ENCODE data around the gene TMPRSS13.

The TMPRSS13 gene

DNA sequence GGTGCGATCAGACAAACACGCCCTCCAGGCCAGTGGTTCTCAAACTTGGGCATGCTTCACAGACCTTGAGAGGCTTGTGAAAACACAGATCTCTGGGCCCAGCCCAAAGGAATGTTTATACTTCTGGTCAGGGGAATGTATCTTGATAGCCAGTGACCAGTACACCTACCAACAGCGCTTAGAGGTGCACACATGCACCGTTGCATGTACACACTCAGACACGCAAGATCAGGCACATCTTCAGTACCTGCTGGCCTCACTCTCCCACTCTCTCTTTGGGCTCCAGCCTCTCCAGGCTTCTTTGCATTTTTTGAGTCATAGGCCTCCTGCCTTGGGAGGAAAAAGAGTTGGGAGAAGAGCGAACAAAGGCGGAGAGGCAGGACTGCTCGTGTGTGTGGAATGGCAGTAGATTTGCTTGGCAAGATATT lies 41.0 kb downstream of the TMPRSS13 start:
- DNase-seq (ENCODE audit: low read depth), result no peak

DNA sequence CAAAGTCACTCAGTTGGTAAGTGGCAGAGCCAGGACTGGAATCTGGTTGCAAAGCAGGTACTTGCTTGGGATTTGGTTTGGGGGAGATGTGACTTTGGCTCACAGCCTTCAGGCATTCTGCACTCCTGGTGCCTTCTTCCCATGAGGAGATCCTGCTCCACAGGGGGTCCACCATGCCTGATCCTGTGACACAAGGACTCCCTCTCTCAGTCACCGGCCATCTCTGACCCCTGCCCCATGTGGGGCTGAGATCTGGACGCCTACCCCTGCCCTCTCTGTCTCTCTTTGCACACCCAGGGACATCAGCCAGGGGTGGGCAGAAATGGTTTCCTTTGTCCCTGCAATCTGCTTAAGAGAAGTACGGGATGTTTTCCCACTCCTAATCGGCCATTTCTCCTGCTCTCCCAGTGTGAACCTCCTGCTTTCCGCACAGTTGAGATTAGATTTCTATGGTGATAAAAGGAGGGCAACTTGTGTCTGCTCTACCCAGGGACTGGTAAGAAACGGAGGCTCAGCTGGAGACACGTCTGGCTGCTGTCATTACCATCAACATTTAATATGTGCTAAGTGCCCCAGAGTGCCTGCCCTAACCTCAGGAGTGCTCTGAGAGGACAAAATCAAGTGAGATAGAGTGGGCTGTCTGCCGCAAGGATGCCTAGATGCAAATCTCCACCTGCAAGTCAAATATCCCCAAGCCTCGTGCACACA lies 41.6 kb downstream of the TMPRSS13 start:
- no peak for DNase-seq (ENCODE audit: low read depth)

DNA sequence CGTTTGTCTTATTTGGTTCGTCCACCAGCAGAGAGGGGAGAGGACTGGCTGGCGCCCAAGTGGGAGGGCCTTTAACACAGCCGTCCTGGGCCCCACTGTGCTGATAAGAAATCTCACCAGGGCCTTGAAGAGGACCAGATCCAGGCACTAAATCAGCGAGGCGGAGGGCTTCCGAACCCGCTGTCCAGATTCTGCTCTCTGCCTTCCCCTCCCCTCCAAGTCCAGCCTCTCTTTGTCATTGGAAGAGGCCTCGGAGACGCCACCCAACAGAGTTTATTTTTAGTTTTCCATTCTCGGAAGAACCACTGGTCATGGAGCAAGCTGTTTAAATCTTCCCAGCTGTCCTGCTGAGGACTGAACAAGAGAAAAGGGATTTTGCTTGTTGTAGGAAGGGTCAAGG lies 43.4 kb downstream of the TMPRSS13 start:
- no peak for DNase-seq (ENCODE audit: low read depth)

DNA sequence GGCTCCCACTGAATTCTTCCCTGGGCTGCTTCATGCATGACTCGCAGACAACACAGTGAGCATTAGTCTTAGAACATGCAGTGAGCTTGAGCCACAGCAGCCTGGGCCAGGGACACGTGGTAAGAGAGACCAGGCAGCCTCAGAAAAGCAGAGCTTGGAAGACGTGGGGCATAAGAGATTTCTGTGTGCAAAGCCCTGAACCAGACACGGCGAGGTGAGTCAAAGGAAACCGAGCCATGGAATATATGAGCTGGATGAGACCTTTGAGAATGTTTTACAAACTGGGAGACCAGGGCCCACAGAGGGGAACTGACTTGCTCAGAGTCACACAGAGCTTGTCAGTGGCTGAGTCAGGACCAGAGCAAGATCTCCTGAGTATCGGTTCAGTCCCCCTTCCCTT lies 44.2 kb downstream of the TMPRSS13 start:
- DNase-seq (ENCODE audit: low read depth), result no peak

DNA sequence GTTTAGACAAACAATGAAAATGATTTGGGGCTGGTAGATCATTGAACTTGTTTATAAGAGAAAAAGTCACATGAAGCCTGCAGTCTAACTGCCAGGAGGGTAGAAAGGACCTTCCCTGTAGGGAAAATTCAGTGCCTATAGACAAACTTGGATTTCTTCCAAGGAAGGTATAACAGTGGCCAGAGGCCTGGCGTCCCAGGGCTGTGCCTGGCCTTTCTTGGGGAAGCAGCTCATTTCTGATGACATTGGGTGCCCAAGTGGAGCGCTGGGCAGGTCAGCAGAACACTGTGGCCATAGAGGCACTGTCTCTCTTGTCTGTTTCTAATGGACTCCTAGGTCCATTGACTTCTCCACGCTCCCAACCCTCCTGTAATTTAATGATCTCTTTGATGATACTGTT lies 46.1 kb downstream of the TMPRSS13 start:
- DNase-seq (ENCODE audit: low read depth), result no peak

DNA sequence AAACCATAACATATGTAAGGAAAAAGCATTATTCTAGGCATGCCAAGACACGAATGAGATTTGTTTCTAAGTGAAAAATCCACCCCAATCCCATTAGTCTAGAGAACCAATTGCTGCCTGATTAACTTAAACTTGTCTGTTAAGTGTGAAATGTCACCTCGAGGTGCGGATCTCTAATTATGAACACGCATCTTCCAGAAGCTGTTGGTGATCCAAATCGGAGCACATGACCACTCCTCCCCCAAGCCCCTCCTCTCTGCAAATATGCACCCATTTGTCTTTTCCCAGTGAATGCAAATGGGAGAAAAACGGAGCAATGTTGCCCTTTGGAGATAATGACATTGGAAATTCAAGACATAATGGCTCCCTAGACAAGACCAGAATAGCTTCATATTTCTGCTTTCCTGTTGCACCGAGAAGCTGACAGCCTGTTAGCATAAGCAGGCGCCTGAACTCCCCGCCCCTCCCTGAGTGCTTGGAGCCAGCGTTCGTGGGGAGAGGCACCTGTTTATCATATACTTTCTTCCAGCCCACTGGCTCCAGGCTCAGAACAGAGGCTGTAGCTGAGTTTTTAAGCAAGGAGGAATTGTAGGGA lies 46.8 kb downstream of the TMPRSS13 start:
- no peak for DNase-seq (ENCODE audit: low read depth)

DNA sequence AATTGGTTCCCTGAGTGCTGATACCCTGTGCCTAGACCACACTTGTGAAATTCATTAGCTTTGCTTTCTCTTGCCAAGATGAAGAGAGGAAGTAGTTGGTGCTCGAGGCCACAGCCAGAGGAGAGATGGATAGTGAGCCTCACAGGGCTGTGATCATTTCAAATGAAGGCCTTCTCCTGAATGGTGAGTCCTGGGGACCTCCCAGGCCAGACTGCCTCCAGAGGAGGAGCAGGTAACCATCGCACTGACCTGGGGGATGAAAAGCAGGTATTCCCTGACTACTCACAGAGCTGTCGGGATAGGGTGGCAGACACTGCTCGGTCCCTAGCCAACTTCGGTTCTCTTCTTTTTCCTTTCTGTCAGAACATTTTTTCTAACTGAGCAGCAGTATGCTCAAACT lies 48.0 kb downstream of the TMPRSS13 start:
- no peak for DNase-seq (ENCODE audit: low read depth)

DNA sequence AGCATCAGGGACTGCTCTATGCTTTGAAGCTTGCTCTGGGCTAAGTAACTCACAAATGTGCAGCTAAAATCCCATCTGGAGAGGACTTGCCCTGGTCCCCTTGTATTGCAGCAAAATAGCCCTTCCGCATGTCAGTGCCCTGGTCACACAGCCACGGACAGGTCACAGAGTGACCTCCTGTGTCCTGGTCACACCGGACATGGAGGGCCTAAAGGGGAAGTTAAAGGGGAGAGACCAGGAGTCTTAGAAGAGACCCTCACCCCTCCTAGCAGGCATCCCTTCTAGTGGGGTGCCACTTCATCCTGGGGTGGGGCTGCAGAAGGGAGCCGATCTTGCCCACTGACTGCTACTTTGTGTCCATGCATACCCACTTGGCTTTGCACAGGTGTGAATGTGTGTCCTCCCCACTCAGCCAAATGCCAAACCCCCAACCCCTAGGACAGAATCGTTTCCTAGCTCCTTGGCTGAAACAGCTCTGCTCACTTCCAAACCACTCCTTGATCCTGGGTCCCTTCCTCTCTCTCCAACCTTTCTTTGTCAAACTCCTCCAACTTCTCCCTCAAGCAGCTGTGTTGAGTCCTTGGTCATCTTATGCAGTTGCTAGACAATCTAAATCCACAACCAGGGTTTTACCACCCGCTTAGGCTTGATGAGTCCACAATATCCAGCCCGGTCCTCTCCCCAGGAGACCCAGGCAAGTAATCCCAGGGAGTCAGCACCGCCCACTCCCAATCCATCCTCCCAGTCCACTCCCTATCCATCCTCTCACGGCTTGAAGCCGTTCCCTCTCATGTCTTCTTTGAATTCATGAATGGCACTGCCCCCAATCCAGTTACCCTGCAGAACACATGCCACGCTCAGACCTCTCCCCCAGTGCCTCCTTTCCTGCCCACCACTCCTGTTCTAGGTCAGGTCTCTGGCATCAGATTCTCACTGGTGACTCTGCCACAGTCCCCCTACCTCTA lies 49.4 kb downstream of the TMPRSS13 start:
- DNase-seq (ENCODE audit: low read depth), result no peak

DNA sequence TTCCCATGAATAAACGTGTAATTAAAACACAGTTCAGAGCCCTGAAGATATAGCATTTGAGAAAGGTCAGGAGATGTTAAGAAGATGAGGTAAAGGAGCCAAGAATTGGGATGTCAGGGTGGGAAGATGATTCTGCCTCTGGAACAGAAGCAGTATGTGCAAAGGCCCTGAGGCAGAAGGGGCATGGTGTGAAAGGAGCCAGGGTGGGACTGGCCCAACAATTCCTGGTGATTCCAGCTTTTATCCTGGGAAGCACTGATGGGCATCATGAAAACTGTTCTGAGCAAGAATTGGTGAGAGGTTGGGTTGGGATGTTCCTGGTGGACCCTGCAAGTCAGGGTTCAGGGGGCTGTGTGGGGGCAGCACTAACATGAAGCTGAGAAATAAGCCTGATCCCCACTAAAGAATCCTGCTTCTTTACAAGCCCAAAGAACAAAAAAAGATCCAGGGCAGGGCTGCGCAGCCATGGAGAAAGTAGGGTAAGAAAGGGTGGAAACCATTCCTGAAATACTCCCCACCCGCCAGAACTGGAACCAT lies 50.2 kb downstream of the TMPRSS13 start:
- DNase-seq (ENCODE audit: low read depth), result no peak

DNA sequence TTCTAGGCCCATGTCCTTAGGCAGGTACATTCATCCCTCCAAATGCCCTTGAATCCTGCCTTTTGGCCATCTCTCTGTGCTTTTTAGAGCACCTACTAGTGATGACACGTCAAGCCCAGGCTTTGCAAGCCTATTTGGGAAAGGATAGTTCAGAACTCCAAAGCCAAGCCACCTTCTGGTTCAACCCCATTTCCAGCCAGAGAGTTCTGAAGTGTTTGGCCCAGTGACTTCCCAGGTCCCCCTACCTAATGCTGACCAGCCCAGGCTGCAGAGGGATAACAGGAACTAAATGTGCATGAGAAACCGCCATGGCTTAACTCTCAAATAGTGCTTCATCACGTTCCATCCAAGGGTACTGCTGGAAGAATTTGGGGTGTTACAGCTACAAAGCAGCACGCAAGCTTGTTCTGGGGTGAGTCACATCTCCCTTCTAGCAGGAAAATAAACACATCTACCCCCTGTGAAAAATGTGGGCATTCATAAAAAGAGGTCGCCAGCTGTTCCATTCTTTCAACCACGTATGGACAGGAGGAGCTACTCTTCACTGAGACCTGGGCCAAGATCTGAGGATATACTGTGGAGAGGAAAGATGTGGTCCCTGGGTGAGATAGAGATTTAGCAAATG lies 50.8 kb downstream of the TMPRSS13 start:
- DNase-seq (ENCODE audit: low read depth), result no peak

DNA sequence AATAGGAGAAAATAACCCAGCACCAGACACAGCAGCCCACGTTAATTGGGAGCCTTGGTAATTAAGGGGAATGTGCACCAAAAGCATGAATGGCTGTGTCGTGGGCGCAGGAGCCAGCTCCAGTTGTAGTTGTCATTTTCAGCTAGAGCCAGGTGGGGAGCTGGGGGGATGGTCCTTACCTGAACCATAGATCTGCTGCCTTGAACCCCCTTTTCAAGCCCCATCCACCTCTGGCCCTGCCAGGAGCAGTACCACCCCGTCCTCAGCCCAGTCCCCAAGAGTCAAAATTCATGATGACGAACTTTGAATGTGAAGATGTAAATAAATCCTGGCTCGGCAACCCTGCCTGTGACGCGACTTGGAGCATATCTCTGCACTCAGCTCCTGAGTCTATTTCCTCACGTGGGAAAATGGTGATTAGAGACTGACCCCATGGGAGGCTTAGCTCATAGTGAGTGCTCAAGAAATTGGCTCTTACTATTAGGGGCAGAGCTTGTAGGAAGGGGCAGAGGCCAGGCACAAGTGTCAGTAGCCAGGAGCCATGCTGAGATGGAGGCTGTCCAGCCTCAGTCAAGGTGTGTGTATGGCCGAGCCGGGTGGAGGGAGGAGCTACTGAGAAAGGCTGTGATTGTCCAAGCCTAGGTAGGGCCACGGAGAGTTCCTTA lies 52.0 kb downstream of the TMPRSS13 start:
- DNase-seq (ENCODE audit: low read depth), result no peak

DNA sequence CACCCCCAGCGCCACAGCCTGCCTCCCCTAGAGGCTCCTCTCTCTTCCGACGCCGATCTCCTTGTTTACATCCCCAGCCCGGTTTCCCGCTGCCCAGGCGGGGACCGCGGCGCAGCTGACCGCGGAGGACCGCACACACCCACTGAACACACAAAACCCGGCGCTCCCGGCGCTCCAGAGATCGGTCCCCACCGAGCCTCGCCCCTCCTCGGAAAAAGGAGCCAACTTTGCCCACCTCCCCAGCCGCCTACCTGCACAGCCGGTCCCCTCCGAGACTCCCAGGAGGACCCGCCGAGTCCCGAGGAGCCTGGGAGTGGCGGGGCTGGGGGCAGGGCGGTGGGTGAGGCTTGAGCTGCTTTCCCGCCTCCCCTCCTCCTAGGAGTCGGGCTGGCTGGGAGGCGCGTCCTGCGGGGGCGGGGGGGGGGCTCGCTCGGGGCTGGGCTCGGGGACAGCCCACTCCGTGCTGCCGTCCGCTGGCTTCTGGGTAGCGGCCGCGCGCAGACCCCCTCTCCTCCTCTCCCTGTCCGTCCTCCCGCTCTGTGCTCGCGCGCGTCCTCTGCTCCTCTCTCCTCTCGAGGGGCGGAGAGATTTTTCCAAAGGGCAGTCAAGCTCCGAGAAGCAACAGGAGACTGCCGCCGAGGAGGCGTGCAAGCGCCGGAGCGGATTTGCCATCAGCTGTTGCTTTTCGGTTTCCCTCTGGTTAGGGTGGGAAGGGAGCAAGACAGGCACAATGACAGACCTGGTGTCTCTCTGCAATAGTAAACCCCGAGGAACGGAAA lies 52.7 kb downstream of the TMPRSS13 start, which contains the start of gene FXYD6:
Gene FXYD6, minus strand, starts transcription at position 318 of the 779 bp plus-strand sequence. CDS start 33,882 bp downstream, outside the sequence.
- DNase-seq (ENCODE audit: low read depth), result no peak

DNA sequence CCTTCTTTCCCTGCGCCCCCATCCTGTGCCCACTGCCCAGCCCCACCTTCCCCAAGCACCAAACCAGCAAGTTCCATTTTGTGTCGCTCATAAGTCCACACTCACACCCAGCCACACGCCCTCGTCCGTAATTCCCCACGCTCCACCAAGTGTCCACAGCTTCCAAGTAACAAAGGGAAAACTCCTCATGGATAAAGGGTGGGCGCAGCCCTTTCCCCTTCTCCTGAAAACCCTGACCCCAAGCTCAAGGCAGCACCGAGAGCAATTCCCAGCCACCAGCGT lies 53.2 kb downstream of the TMPRSS13 start:
- DNase-seq (ENCODE audit: low read depth), result no peak

DNA sequence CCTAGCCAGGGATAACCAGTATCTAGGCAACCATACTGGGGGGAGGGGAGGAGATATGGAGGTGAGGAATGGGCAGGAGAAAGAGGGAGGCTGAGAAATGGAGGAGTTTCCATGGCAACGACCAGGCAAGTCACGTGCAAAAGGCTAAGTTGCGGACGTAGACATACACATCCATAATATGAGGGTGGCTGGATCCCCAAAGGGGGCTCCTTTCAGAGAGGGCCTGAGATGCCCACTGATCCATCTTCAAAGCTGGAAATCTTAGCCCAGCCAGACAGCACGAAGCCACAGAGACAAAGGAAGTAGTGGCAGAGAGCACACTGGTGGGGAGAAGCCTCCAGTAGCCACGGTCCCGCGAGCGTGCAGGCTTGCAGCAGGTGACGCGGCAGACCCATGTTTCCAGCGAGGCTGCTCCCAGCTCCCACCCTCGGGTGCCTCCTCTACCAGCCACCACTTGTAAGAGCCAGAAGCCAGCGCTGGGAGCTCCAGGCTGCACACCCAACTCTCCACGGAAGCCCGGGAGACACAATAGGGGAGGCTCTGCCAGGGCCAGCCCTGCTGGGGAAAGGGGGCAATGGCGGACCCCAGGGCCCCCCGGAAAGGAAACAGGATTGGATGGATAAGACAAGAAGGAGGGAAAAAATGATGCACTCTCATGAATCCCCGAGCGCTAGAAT lies 53.7 kb downstream of the TMPRSS13 start:
- DNase-seq (ENCODE audit: low read depth), result no peak

DNA sequence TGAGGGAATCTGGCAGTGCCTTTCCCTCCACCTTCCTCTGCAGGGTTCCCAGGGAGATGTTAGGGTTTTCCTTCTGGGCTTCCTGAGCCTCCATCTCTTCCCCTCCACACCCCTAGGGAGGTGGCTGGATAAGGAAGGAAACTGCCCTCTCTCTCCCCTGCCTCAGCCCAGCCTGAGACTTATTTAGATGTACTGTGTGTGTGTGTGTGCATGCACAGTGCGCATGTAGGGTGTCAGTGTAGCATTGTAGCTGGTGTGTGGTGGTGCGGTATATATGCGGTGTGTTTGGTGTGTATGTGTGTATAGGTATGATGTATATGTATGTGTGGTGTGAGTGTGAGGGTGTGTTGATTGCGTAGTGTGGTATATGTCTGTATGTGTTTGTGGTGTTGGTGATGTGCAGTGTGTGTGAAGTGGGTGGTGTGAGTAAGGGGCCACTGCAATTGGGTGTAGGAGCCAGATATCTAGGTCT lies 54.3 kb downstream of the TMPRSS13 start:
- DNase-seq (ENCODE audit: low read depth), result no peak

DNA sequence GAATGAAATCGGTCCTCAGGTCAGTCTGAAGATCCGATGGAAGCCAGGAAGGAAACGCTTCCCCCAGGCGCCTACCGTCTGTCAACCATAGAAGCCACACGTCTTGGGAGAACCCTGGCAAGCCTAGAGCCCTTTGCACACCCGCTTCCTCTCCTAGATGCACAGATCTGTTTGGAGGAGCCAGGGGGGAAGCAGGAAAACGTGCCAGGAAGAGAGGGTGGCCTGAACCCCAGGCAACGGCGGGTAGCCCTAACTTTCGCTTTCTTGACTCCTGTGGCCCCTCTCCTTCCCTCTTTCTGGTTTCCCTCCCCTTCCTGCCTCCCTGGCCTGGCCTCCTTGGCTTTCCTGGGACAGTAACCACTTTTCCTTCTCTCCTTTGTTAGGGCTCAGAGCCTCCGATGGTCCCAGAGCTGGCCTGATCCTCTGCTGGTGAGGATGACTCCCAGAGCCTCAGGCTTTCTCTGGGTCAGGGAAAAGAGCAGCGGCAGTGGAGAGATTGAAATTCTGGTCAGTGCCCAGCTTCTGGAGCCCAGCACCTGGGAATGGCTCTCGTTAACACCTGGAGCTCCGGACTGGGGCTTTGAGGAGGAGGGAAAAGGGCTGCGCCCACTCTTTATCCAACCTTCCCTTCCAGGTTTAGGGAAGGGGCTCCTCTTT lies 54.8 kb downstream of the TMPRSS13 start:
- DNase-seq (ENCODE audit: low read depth), result no peak

DNA sequence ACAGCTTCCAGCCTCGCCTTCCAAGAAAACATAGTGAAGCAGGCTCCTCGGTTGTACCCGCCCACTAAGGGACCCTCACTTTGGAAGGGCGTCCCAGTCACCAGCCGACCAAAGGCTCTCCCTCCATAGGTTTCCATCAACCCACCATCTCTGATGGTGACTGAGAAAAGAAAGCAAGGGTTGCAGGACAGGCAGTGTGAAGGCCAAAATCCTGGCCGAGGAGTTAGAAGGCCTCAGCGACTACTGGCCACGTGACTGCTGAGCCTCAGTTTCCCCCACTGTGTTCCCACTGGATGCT lies 55.4 kb downstream of the TMPRSS13 start:
- no peak for DNase-seq (ENCODE audit: low read depth)

DNA sequence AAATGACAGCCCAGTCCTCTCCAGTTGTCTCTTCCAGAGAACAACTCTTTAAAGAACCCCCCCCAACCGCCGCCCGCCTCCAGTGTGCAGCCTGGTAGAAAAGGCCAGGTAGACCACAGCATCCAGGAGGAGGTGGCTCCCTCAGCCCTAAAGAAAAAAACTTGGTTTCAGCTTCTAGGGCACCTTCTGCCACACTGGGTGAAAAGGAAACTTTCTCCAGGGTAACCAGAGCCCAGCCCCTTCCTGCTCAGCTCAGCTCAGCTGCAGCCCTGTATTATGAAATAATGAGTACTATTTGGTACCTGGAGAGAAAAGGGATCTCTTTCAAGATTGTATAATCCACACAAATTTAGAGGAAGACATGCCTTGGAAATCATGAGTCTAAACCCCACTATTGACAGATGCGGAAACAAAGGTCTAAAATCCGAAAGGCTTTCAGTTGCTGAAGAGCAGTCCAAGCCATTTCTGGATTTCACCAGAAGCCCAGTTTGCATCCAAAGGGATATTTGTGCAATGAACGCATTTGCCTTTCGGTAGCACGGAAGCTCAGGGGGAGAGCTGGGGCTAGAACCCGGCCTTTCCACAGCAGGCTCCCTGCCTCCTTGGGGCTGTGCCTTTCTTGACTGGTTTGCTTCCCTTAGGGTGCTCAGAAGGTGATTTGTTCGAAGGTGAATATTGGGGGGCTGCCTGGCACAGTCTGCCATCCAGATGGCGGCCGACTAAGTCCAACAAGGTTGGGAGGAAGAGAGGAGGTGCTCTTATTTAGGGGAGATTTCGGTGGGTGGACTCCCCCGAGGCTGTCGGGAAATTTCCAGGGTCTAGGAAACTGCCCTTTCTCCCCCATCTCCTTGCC lies 56.0 kb downstream of the TMPRSS13 start:
- DNase-seq (ENCODE audit: low read depth), result no peak

DNA sequence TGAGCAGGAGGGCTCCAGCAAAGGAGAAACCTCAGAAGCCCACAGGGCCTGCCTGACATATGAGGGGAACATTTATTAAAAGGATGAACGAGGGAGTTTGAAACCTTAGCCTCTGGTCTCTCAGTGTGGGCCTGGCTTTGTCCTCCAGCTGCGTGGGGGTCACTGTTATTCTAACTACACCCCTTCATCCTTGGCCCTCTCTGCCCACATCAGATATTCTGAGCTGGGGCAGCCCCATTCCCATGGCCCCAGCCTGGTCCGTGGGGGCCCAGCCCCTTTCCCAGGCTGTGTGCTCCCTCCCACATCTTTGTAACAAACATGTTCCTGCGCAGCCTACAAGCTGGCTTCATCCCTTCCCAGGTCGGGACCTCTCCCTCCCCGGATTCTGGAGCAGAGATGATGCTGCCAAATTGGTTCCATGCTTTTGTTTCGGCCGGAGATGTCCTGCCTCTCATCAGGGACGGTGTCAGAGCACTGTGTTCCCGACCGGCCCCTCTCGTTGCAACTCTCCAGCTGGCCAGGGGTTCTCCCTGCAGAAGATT lies 56.7 kb downstream of the TMPRSS13 start:
- DNase-seq (ENCODE audit: low read depth), result no peak

All from ELR (cell line).